ENCODE results near the gene SECISBP2L.

GRCh38 chr15:49024840-49025239 lies 21.4 kb downstream of the SECISBP2L start:
- TF ChIP-seq, protein P1, sequence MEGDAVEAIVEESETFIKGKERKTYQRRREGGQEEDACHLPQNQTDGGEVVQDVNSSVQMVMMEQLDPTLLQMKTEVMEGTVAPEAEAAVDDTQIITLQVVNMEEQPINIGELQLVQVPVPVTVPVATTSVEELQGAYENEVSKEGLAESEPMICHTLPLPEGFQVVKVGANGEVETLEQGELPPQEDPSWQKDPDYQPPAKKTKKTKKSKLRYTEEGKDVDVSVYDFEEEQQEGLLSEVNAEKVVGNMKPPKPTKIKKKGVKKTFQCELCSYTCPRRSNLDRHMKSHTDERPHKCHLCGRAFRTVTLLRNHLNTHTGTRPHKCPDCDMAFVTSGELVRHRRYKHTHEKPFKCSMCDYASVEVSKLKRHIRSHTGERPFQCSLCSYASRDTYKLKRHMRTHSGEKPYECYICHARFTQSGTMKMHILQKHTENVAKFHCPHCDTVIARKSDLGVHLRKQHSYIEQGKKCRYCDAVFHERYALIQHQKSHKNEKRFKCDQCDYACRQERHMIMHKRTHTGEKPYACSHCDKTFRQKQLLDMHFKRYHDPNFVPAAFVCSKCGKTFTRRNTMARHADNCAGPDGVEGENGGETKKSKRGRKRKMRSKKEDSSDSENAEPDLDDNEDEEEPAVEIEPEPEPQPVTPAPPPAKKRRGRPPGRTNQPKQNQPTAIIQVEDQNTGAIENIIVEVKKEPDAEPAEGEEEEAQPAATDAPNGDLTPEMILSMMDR (conservative IDR thresholded peaks at IDR 0.05; ENCODE audit: low read depth in 2 of 2): no peak
- TF ChIP-seq POLR2AphosphoS5 (IDR thresholded peaks at IDR 0.05; ENCODE audit: low read depth) (no peak), EZH2 (IDR thresholded peaks at IDR 0.05; ENCODE audit: low read depth, unreplicated experiment) (no peak), ETS1 (IDR thresholded peaks at IDR 0.05) (no peak), CREB1 (CRISPR knock-in tag; IDR thresholded peaks at IDR 0.05; ENCODE audit: low read depth) (no peak), EZH2phosphoT487 (IDR thresholded peaks at IDR 0.05; ENCODE audit: unreplicated experiment) (no peak), STAT1 (IDR thresholded peaks at IDR 0.05; ENCODE audit: unreplicated experiment) (no peak)
- TF ChIP-seq, protein P2, sequence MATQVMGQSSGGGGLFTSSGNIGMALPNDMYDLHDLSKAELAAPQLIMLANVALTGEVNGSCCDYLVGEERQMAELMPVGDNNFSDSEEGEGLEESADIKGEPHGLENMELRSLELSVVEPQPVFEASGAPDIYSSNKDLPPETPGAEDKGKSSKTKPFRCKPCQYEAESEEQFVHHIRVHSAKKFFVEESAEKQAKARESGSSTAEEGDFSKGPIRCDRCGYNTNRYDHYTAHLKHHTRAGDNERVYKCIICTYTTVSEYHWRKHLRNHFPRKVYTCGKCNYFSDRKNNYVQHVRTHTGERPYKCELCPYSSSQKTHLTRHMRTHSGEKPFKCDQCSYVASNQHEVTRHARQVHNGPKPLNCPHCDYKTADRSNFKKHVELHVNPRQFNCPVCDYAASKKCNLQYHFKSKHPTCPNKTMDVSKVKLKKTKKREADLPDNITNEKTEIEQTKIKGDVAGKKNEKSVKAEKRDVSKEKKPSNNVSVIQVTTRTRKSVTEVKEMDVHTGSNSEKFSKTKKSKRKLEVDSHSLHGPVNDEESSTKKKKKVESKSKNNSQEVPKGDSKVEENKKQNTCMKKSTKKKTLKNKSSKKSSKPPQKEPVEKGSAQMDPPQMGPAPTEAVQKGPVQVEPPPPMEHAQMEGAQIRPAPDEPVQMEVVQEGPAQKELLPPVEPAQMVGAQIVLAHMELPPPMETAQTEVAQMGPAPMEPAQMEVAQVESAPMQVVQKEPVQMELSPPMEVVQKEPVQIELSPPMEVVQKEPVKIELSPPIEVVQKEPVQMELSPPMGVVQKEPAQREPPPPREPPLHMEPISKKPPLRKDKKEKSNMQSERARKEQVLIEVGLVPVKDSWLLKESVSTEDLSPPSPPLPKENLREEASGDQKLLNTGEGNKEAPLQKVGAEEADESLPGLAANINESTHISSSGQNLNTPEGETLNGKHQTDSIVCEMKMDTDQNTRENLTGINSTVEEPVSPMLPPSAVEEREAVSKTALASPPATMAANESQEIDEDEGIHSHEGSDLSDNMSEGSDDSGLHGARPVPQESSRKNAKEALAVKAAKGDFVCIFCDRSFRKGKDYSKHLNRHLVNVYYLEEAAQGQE (IDR thresholded peaks at IDR 0.05; ENCODE audit: unreplicated experiment): no peak
